ENCODE results near the gene TMPO.

The TMPO gene

DNA sequence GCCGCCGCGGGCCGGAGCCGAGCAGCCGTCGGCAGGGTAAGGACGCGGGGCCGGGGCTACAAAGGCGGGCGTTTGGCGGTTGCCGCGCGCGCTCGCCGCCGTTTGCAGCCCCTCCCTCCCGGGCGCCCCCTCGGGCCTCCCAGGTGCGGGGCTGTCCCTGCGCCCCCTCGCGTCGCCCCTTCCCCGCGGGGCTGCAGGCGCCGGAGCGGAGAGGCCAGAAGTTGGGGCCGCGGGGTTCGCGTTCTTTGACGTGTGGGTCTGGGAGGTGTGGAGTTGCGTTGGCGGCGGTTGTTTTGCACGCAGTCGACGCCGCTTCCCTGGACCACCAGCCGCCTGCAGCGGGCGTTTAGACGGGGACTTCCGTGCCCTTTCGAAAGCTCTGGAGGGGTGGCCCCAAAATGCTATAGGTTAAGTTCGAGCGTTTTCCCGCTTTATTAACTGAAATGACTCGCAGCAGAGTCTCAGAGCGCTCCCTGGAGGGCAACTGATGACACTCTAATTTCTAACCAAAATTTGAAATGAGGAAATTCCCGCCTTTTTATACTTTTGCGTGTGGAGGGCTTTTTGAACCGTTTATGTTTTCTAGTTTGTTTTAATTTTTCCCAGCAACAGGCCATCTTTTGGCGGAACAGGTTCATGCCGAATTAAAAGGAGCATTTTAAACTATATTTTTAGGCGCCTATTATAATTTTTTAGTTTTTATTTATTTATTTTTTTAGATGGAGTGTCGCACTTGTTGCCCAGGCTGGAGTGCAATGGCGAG, 902 bp downstream of the TMPO start (continued):
- TF ChIP-seq, protein P1, sequence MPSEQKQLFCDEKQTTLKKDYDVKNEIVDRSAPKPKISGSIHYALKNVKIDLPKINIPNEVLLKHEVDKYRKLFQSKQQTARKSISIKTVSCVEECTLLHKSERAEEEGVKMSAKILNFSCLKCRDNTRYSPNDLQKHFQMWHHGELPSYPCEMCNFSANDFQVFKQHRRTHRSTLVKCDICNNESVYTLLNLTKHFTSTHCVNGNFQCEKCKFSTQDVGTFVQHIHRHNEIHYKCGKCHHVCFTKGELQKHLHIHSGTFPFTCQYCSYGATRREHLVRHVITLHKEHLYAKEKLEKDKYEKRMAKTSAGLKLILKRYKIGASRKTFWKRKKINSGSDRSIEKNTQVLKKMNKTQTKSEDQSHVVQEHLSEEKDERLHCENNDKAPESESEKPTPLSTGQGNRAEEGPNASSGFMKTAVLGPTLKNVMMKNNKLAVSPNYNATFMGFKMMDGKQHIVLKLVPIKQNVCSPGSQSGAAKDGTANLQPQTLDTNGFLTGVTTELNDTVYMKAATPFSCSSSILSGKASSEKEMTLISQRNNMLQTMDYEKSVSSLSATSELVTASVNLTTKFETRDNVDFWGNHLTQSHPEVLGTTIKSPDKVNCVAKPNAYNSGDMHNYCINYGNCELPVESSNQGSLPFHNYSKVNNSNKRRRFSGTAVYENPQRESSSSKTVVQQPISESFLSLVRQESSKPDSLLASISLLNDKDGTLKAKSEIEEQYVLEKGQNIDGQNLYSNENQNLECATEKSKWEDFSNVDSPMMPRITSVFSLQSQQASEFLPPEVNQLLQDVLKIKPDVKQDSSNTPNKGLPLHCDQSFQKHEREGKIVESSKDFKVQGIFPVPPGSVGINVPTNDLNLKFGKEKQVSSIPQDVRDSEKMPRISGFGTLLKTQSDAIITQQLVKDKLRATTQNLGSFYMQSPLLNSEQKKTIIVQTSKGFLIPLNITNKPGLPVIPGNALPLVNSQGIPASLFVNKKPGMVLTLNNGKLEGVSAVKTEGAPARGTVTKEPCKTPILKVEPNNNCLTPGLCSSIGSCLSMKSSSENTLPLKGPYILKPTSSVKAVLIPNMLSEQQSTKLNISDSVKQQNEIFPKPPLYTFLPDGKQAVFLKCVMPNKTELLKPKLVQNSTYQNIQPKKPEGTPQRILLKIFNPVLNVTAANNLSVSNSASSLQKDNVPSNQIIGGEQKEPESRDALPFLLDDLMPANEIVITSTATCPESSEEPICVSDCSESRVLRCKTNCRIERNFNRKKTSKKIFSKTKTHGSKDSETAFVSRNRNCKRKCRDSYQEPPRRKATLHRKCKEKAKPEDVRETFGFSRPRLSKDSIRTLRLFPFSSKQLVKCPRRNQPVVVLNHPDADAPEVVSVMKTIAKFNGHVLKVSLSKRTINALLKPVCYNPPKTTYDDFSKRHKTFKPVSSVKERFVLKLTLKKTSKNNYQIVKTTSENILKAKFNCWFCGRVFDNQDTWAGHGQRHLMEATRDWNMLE (tag by site-specific recombination; conservative IDR thresholded peaks at IDR 0.05; ENCODE audit: low read depth) = no peak
- TF ChIP-seq ZNF354C (tag by site-specific recombination; IDR thresholded peaks at IDR 0.05; ENCODE audit: borderline replicate concordance, low read depth) (no peak), ZEB2 (tag by site-specific recombination; IDR thresholded peaks at IDR 0.05) (peak; percentile 78), ZNF785 (tag by site-specific recombination; IDR thresholded peaks at IDR 0.05) (no peak), KLF16 (tag by site-specific recombination; IDR thresholded peaks at IDR 0.05) (0 out of 2 replicates have a peak, but pooled peaks have one; percentile 28), KLF9 (tag by site-specific recombination; IDR thresholded peaks at IDR 0.05; ENCODE audit: low read depth) (no peak), ZBTB17 (tag by site-specific recombination; IDR thresholded peaks at IDR 0.05) (0 out of 2 replicates have a peak, but pooled peaks have one; percentile 29), HOXD13 (CRISPR knock-in tag; IDR thresholded peaks at IDR 0.05; ENCODE audit: borderline replicate concordance) (no peak), MEIS1 (CRISPR knock-in tag; IDR thresholded peaks at IDR 0.05; ENCODE audit: borderline replicate concordance) (no peak), ZNF514 (tag by site-specific recombination; IDR thresholded peaks at IDR 0.05) (no peak), SP2 (tag by site-specific recombination; IDR thresholded peaks at IDR 0.05) (peak; percentile 53), WT1 (tag by site-specific recombination; IDR thresholded peaks at IDR 0.05) (no peak), HOXA7 (CRISPR knock-in tag; IDR thresholded peaks at IDR 0.05; ENCODE audit: borderline replicate concordance) (no peak), ZNF404 (tag by site-specific recombination; IDR thresholded peaks at IDR 0.05) (no peak), ZNF677 (tag by site-specific recombination; IDR thresholded peaks at IDR 0.05) (no peak), ZNF670 (tag by site-specific recombination; IDR thresholded peaks at IDR 0.05; ENCODE audit: low read depth) (no peak), FEZF1 (tag by site-specific recombination; IDR thresholded peaks at IDR 0.05) (no peak)
- TF ChIP-seq, protein P2, sequence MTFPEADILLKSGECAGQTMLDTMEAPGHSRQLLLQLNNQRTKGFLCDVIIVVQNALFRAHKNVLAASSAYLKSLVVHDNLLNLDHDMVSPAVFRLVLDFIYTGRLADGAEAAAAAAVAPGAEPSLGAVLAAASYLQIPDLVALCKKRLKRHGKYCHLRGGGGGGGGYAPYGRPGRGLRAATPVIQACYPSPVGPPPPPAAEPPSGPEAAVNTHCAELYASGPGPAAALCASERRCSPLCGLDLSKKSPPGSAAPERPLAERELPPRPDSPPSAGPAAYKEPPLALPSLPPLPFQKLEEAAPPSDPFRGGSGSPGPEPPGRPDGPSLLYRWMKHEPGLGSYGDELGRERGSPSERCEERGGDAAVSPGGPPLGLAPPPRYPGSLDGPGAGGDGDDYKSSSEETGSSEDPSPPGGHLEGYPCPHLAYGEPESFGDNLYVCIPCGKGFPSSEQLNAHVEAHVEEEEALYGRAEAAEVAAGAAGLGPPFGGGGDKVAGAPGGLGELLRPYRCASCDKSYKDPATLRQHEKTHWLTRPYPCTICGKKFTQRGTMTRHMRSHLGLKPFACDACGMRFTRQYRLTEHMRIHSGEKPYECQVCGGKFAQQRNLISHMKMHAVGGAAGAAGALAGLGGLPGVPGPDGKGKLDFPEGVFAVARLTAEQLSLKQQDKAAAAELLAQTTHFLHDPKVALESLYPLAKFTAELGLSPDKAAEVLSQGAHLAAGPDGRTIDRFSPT (tag by site-specific recombination; IDR thresholded peaks at IDR 0.05) = 0 out of 2 replicates have a peak, but pooled peaks have one; percentile 7
- TF ChIP-seq, protein P3, sequence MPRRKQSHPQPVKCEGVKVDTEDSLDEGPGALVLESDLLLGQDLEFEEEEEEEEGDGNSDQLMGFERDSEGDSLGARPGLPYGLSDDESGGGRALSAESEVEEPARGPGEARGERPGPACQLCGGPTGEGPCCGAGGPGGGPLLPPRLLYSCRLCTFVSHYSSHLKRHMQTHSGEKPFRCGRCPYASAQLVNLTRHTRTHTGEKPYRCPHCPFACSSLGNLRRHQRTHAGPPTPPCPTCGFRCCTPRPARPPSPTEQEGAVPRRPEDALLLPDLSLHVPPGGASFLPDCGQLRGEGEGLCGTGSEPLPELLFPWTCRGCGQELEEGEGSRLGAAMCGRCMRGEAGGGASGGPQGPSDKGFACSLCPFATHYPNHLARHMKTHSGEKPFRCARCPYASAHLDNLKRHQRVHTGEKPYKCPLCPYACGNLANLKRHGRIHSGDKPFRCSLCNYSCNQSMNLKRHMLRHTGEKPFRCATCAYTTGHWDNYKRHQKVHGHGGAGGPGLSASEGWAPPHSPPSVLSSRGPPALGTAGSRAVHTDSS (tag by site-specific recombination; IDR thresholded peaks at IDR 0.05) = no peak; the same call in 1 of the 2 replicates
- TF ChIP-seq, protein P4, sequence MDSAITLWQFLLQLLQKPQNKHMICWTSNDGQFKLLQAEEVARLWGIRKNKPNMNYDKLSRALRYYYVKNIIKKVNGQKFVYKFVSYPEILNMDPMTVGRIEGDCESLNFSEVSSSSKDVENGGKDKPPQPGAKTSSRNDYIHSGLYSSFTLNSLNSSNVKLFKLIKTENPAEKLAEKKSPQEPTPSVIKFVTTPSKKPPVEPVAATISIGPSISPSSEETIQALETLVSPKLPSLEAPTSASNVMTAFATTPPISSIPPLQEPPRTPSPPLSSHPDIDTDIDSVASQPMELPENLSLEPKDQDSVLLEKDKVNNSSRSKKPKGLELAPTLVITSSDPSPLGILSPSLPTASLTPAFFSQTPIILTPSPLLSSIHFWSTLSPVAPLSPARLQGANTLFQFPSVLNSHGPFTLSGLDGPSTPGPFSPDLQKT (IDR thresholded peaks at IDR 0.05; ENCODE audit: borderline replicate concordance, low read depth, low read length) = no peak
- TF ChIP-seq, protein P5, sequence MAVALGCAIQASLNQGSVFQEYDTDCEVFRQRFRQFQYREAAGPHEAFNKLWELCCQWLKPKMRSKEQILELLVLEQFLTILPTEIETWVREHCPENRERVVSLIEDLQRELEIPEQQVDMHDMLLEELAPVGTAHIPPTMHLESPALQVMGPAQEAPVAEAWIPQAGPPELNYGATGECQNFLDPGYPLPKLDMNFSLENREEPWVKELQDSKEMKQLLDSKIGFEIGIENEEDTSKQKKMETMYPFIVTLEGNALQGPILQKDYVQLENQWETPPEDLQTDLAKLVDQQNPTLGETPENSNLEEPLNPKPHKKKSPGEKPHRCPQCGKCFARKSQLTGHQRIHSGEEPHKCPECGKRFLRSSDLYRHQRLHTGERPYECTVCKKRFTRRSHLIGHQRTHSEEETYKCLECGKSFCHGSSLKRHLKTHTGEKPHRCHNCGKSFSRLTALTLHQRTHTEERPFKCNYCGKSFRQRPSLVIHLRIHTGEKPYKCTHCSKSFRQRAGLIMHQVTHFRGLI (tag by site-specific recombination; IDR thresholded peaks at IDR 0.05) = no peak
